AG04450 (cell line): ENCODE results near the gene GPR176. TPM values are rescaled to one million over a fixed set of nuclear protein-coding genes. Genes with fewer than 3 reads are reported as not detected.
A peak's percentile ranks its signal among the peaks of the same experiment; 100 is the strongest.
"Not testable (repeated sequence)": the region's sequence is repeated elsewhere in the genome, so short reads cannot be mapped to it uniquely, and the experiment has no call there.

ENCODE experiments used
- CTCF ChIA-PET: fragments of 300-600, 350-600 bp; formaldehyde crosslinking; extraction: SDS; loops from one replicate; lab custom pipeline; 2022; ENCODE audit warnings: antibody characterized with exemption, inconsistent platforms; lab: Charles Lee
- POLR2A ChIA-PET: fragments of 350-600 bp; formaldehyde crosslinking; extraction: SDS; loops from one replicate; lab custom pipeline; 2021; ENCODE audit warnings: antibody characterized with exemption, inconsistent platforms; lab: Yijun Ruan, JAX
- DNase-seq: peaks from one replicate; pipeline ENCODE4 v3.0.0-alpha.2; 2011; ENCODE audit warnings: low read depth, low spot score
- H3K27ac ChIP-seq: one replicate; pipeline ENCODE4 v1.5.1; 2012; ENCODE audit warnings: low read depth, low read length, control low read depth
- H3K27me3 ChIP-seq: one replicate; pipeline ENCODE4 v1.6.0; 2012; ENCODE audit warnings: low read length; ENCODE audit not compliant: control insufficient read depth, insufficient read depth
- H3K4me3 ChIP-seq: 2 replicates; pipeline ENCODE4 v1.5.1; 2011; ENCODE audit warnings: mild to moderate bottlenecking, low read depth, low read length, control low read depth
- H3K9me3 ChIP-seq: 2 replicates; pipeline ENCODE4 v1.5.1; 2012; ENCODE audit warnings: low read length; ENCODE audit not compliant: control insufficient read depth, insufficient read depth
- CTCF ChIP-seq: IDR thresholded peaks from 2 replicates; pipeline ENCODE4 v1.5.1; 2011; ENCODE audit warnings: low read depth, low read length, control low read depth, inconsistent platforms
- polyA plus RNA-seq: library from polyadenylated mRNA; depleted of rRNA; stranded (reverse); fragments of >200 nt; gene quantifications from 2 replicates; pipeline ENCODE4 v1.2.3, GENCODE V29; 2011

Gene GPR176
- polyA plus RNA-seq, 1 experiment, result 83.9 TPM

- H3K9me3 ChIP-seq, result no peaks in the 10 kb centered on the region
- CTCF ChIA-PET, result interaction anchor here (1.0 to 1.3 kb wide), 2 partner anchors 8 to 10 kb away, joined by 3 to 4 read pairs; no protein-coding TSS in a partner anchor
- no peaks in the 10 kb centered on the region for H3K27me3 ChIP-seq
- H3K4me3 ChIP-seq, result no peak overlapping the region
- POLR2A ChIA-PET, result interaction anchor here (1.4 to 2.1 kb wide), 2 partner anchors 10 to 13 kb away, joined by 7 to 8 read pairs; partner anchors contain the start of gene GPR176
- no peak overlapping the region for H3K27ac ChIP-seq
- DNase-seq, result no peak
- TF ChIP-seq CTCF, result no peak
Observed at GRCh38 chr15:39907216-39907615, 12.8 kb downstream of the GPR176 start.

GRCh38 chr15:39904115-39904514 lies 16.0 kb downstream of the GPR176 start:
- ChIA-PET POLR2A (no interaction called here), CTCF (no interaction called here)
- Histone ChIP-seq H3K27ac (no peak overlapping the region), H3K9me3 (no peaks in the 10 kb centered on the region), H3K27me3 (no peaks in the 10 kb centered on the region), H3K4me3 (no peak overlapping the region)
- TF ChIP-seq CTCF, result no peak
- no peak for DNase-seq

- TF ChIP-seq CTCF, result no peak
- no peak overlapping the region for H3K27ac ChIP-seq
- no peaks in the 10 kb centered on the region for H3K27me3 ChIP-seq
- H3K9me3 ChIP-seq, result no peaks in the 10 kb centered on the region; the same call in 1 of the 2 replicates
- H3K4me3 ChIP-seq, result no peak overlapping the region
- no peak for DNase-seq
- ChIA-PET CTCF (no interaction called here), POLR2A (no interaction called here)
Observed at GRCh38 chr15:39898317-39898716, 21.7 kb downstream of the GPR176 start.

- no peak for TF ChIP-seq CTCF
- Histone ChIP-seq H3K9me3 (no peaks in the 10 kb centered on the region; the same call in 1 of the 2 replicates), H3K27me3 (no peaks in the 10 kb centered on the region), H3K4me3 (no peak overlapping the region), H3K27ac (peak overlapping the region; percentile 58)
- POLR2A ChIA-PET, result interaction anchor here (0.9 to 1.6 kb wide), 3 partner anchors 11 to 99 kb away, joined by 3 to 7 read pairs (median 3); no protein-coding TSS in a partner anchor
- CTCF ChIA-PET, result interaction anchor here (1.5 to 1.6 kb wide), 3 partner anchors 9 to 14 kb away, joined by 4 to 6 read pairs (median 4); no protein-coding TSS in a partner anchor
- DNase-seq, result no peak
Observed at GRCh38 chr15:39896846-39897245, 23.2 kb downstream of the GPR176 start.

GRCh38 chr15:39896101-39896500 lies 24.0 kb downstream of the GPR176 start:
- ChIA-PET POLR2A (interaction anchor here (1.6 kb wide), 1 partner anchor 12 kb away, joined by 7 read pairs; no protein-coding TSS in a partner anchor), CTCF (interaction anchor here (1.6 kb wide), 2 partner anchors 8 to 13 kb away, joined by 4 to 6 read pairs; no protein-coding TSS in a partner anchor)
- no peak for TF ChIP-seq CTCF
- Histone ChIP-seq H3K27me3 (no peaks in the 10 kb centered on the region), H3K27ac (no peak overlapping the region), H3K4me3 (no peak overlapping the region), H3K9me3 (no peaks in the 10 kb centered on the region; the same call in 1 of the 2 replicates)
- no peak for DNase-seq

- POLR2A ChIA-PET, result not testable (repeated sequence)
Observed at GRCh38 chr15:39893051-39893450, 27.0 kb downstream of the GPR176 start.

More at GRCh38 chr15:39893051-39893450, 27.0 kb downstream of the GPR176 start:
- H3K9me3 ChIP-seq, H3K4me3 ChIP-seq, H3K27me3 ChIP-seq, DNase-seq, H3K27ac ChIP-seq, CTCF ChIA-PET: not testable (repeated sequence)
